ENCODE measurements around the gene CCBE1. TPM values are rescaled to one million over a fixed set of nuclear protein-coding genes. Genes with fewer than 3 reads are reported as not detected.

Gene CCBE1
- total and polyA plus RNA-seq, 2 of the 4 experiments (the other 2 are of a cell fraction): 64.8 to 148 TPM

- Histone ChIP-seq H2BK20ac (ENCODE audit: low read depth, low read length) (peak overlapping the region; percentile 99), H3K56ac (ENCODE audit: extremely low read depth, insufficient read depth, low read length) (peak overlapping the region; percentile 35; the same call in 1 of the 2 replicates), H2AK5ac (ENCODE audit: low read depth, low read length) (peak overlapping the region; percentile 96), H3K4me3 (ENCODE audit: insufficient read depth, low read depth, low read length) (no peak overlapping the region), H4K8ac (ENCODE audit: low read depth in 2 of 2, low read length in 2 of 2) (peak overlapping the region; percentile 90 to 91), H3K36me3 (ENCODE audit: control insufficient read depth, insufficient read depth, low read length) (no peaks in the 10 kb centered on the region), H3K4me2 (ENCODE audit: low read depth, low read length) (no peak overlapping the region), H3K14ac (replicated peaks; ENCODE audit: low read depth, low read length) (peak overlapping the region; percentile 97), H3K9me1 (ENCODE audit: insufficient read depth, low read length) (peaks cover 29% of the 10 kb centered on the region), H4K20me1 (ENCODE audit: insufficient read depth, low read length) (no peaks in the 10 kb centered on the region), H2BK5ac (ENCODE audit: low read depth, low read length, poor library complexity, severe bottlenecking) (peak overlapping the region; percentile 98), H3K9me3 (ENCODE audit: control insufficient read depth, insufficient read depth, low read length) (0 out of 2 replicates have a peak, but pooled peaks cover 3% of the 10 kb centered on the region), H3K27ac (ENCODE audit: insufficient read depth, low read length) (peak overlapping the region; percentile 58), H2AK9ac (replicated peaks; ENCODE audit: low read depth, low read length, poor library complexity) (peak overlapping the region; percentile 38), H3K18ac (ENCODE audit: low read depth, low read length) (peak overlapping the region; percentile 96), H3K27me3 (ENCODE audit: control insufficient read depth, insufficient read depth, low read length) (no peaks in the 10 kb centered on the region), H2BK15ac (ENCODE audit: low read depth, low read length) (peak overlapping the region; percentile 74; the same call in 2 of the 3 replicates), H3K4me1 (ENCODE audit: control insufficient read depth, insufficient read depth, low read length) (peaks cover 37% of the 10 kb centered on the region), H3K9ac (ENCODE audit: low read depth, low read length) (no peak overlapping the region), H3K79me1 (ENCODE audit: low read depth in 1 of 2, low read length in 2 of 2) (peaks cover 0 to 12% of the 10 kb centered on the region in 2 experiments; a peak in 2 of 4 replicates), H4K91ac (ENCODE audit: insufficient read depth, low read depth, low read length) (peak overlapping the region; percentile 98), H2BK120ac (ENCODE audit: low read depth, low read length) (peak overlapping the region; percentile 99), H4K5ac (ENCODE audit: low read depth, low read length) (peak overlapping the region; percentile 97), H3K4ac (ENCODE audit: low read depth, low read length) (peak overlapping the region; percentile 94), H3K23ac (ENCODE audit: low read depth, low read length) (peak overlapping the region; percentile 91), H2AFZ (replicated peaks; ENCODE audit: low read length, poor library complexity) (peak overlapping the region; percentile 5)
- in situ Hi-C loops (cut with MboI; ENCODE audit: low sequenced_read_pairs): no loop called here
- BruUV-seq (replicated peaks): no TSS peak
- dilution Hi-C loops (cut with HindIII; ENCODE audit: low sequenced_read_pairs, unreplicated experiment): no loop called here
- TF ChIP-seq RCOR1 (IDR thresholded peaks at IDR 0.05; ENCODE audit: insufficient replicate concordance, low read length) (no peak), POLR2A (IDR thresholded peaks at IDR 0.05; ENCODE audit: low read depth, low read length) (no peak)
- DNase-seq: no peak
- ATAC-seq (ENCODE audit: low read depth): no peak
- WGBS, 2 experiments (ENCODE audit: extremely low coverage in 2 of 2, insufficient read length in 1 of 2): 67% methylated on average over 1 of the region's 2 CpGs; no CpG with 5 or more reads in 1 of the 2 experiments
- intact Hi-C loops (cut with micrococcal nuclease): loop anchor here (5.0 kb wide), 1 partner anchor 180 kb away; the partner anchor contains the start of gene PMAIP1
- CTCF ChIA-PET: interaction anchor here (0.6 kb wide), 1 partner anchor 11 kb away, joined by 3 read pairs; no protein-coding TSS in a partner anchor
- POLR2A ChIA-PET (ENCODE audit: unreplicated experiment): no interaction called here
Measured at GRCh38 chr18:59717291-59717690, 20.1 kb upstream of the CCBE1 start.

Measured in IMR-90 (cell line).